ENCODE data around the gene C1QTNF9.
"Not testable (repeated sequence)": the region's sequence is repeated elsewhere in the genome, so short reads cannot be mapped to it uniquely, and the experiment has no call there.

C1QTNF9 gene, protein sequence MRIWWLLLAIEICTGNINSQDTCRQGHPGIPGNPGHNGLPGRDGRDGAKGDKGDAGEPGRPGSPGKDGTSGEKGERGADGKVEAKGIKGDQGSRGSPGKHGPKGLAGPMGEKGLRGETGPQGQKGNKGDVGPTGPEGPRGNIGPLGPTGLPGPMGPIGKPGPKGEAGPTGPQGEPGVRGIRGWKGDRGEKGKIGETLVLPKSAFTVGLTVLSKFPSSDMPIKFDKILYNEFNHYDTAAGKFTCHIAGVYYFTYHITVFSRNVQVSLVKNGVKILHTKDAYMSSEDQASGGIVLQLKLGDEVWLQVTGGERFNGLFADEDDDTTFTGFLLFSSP

DNA sequence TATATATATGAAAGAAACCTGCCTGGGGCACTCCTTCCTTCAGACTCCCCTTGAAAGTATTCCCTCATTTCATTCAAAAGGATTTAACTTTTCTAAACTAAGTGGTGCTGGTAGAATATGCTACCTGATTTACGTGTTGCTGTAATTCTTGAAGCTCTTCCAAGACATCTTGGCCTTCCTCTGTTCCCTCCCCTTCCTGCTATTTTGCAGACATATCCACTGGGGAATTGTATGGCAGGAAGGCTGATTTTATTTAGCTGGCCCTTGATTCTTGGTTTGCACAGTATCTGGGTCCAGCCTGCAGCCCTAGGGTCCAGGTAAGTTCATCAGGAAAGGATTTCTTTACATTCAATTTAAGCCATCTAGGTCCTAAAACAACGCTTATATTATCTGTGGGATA, at the start of gene C1QTNF9:
C1QTNF9 (plus strand) TSS at position 281 of the 400 bp plus-strand sequence. CDS start 6,424 bp downstream, outside the sequence.
- DNase-seq (ENCODE audit: low read depth in 2 of 2) = not testable (repeated sequence)

DNA sequence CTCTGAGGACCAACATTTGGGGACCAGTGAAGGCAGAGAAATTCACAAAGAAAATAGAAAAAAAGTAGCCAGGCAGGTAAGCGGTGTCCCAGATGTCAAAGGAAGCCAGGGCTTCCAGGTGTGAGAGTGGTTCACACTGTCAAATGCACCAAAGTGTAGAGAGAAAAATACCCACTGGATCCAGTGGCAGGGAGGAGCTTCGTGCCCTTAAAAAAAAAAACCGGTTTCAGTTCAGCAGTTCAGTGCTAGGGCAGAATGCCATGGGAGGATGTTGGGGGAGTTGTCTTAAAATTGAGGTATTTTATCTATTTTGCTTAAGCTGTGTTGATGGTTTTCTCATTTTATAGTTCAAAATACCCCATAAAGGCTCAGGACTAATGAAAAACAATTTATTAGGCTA, 47.8 kb upstream of the C1QTNF9 start:
- DNase-seq (ENCODE audit: low read depth in 2 of 2) = no peak

DNA sequence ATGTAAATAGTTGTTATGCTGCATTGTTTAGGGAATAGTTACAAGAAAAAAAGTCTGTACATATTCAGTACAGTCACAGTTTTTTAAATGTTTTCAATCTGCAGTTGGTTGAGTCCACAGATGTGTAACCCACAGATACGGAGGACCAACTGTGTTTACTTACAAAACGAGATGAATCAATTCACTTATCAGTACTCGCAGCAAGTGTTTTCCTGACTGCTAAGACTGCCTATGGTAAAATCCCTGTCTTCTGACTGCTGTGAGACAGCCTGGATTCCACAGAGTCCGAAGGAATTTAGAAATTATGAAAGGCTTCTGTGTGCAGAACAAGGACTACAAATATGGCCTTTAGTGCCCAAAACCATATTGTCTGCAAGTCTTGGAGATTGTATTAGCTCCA, 45.7 kb upstream of the C1QTNF9 start:
- DNase-seq (ENCODE audit: low read depth in 2 of 2) = no peak

DNA sequence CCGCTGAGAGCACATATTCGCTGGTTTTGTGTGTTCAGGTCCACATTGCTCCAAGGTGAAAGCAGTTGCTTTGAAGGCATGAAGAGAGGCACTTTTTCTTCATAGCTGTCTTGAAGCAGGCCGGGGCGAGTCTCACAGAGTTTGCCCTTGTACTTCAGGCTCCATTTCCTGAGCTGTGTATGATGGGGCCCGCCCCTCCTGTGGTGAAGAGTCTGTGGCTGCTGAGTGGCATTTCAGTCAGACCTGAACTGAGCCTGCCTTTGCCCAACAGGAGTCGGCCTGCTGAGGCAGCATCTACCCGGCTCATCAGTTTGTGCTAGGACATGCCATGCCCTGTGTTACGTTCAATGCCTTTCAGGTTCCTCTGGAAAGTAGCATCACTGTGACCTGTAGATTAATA, 44.4 kb upstream of the C1QTNF9 start:
- peak; percentile 54 to 64 for DNase-seq (ENCODE audit: low read depth in 2 of 2)

DNA sequence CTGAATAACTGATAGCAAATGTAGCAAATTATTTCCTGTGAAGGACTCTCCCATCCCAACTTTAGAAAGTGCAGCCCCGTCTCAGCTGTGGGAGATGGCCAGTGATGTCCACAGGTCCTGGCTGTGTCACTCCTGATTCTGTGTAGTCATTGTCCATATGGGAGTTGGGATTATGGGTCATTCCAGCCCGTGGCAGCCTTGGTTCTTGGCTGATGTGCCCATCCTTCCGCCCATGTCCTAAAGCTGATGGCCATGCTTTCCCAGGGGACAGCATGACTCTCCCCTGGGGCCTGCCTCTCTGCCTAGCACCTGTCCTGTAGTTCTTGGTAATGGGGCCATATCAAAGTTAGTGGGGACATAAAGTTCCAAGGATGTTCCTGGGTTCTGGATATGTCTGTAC, 43.9 kb upstream of the C1QTNF9 start:
- no peak for DNase-seq (ENCODE audit: low read depth in 2 of 2)

DNA sequence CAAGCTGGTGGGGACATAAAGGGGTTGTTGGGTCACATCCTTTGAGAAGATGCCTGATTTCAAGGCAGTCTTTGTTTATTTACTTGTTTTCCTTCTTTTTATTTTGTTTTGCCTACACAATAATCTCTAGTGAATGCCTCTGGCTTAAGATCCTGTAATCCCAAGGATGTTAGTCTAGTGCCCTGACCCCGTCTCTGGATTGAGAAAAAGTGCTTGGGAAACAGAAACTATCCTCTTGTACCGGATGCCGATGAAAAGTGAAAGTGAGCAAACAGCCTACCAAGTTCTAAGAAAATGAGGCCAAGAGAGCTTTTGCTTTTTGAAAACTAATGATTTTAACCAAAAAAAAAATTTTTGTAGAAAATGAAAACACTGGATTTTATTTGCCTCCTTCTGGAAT, 42.1 kb upstream of the C1QTNF9 start:
- no peak for DNase-seq (ENCODE audit: low read depth in 2 of 2)

DNA sequence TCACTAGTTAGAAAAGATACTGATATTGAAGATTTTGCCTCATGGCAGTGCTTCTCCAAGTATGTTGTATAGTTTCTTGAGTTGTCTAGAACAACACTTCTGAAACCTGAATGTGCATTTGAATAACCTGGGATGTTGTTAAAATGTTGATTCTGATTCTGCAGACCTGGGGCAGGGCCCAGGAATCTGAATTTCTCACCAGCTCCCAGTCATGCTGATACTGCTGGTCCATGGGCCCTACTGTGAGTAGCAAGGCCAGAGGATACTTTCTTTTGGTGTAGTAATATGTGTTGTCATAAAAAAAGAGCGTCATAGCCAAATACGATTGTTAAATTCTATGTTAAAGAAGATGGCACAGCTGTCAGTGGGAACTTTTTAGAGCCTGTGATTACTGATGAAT, 41.6 kb upstream of the C1QTNF9 start:
- no peak for DNase-seq (ENCODE audit: low read depth in 2 of 2)

DNA sequence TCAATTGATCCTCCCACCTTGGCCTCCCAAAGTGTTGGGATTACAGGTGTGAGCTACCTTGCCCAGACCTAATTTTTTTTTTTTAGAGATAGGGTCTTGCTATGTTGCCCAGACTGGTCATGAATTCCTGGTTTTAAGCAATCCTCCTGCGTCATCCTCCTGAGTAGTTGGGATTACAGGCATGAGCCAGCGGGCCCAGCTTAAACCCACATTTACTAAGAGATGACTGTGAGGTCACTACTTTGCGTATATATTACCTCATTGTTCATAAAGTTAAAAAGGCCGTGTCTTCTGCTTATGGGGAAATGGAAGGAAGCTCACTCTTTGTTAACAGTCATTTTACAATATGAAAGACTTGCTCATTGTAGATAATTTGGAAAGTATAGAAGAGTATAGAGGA, 39.6 kb upstream of the C1QTNF9 start:
- no peak for DNase-seq (ENCODE audit: low read depth in 2 of 2)

DNA sequence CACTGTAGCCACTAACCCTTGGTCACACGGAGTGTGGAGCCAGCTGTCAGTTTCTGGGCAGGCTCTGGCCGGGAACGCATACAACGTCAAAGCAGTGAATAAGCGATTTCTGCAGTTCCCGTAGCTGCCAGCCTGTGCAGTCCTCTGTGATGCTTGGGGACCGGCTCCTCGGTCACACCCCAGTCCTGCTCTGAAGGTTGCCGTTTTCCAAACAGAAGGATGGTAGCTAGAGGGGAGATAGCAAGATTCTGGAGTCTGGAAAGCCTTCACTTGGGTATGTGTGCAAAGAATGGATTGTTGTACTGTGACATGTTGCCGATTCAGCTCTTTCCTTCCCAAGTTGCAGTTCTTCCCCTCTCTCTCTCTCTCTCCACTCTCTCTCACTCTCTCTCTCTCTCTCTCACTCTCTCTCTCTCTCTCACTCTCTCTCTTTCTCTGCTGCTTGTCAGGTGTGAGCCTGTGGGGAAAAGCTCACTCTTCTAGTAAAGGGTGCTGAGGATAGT, 38.7 kb upstream of the C1QTNF9 start:
- no peak for DNase-seq (ENCODE audit: low read depth in 2 of 2)

DNA sequence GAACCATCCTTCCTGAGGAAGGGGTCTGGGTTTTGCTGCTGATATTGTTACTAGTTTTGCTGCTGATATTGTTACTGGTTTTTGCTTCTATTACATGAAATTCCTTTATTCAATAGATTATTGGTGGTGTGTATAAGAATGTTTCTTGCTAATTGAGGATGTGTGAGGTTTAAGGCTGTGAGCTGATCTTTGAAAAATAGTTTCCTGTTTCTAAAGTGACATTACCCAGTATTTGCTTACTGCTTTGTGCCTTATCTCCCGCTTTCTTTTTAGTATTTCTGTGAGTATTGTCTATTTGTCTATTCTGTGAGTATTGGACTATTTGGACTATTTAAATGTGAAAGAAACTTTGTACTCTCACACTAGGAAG, 38.2 kb upstream of the C1QTNF9 start:
- no peak for DNase-seq (ENCODE audit: low read depth in 2 of 2)

DNA sequence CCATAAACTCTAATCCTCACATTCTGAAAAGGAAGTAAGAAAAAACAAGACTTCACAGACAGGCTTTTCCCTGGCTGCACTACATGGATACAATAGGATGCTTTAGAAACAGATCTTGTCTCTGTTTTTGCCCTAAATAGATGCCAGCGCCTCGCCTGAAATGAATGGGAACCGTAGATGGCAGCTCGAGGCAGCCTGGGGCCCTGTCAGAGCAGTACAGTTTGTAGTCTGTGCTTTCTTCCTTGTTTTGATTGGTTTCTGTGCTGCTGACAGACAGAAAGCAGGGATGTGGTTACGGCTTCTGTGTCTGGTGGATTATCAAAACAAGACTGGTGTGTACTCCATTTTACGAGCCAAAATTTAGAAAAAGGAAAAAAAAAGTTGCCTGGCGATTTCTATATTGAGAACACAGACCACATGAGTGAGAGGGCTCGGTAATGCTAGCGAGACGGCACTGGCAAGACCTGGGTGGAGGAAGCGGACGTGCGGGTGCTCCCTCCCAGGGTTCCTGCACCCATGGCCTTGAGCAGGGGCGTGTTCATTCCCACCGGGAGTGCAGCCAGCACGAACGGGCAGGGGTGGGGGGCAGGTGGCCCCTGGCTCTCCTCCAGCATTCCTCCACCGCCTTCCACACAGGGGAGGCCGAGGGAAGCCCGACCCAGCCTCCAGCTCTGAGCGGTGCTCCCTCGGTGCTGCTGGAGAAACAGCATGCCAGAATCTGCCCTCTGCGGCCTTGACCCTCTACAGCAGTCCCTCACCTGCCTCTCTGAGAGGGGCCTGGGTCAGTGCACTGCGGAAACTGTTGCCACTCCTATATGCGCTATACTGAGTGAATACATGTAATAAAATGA, 37.6 kb upstream of the C1QTNF9 start:
- peak; percentile 23 to 24 for DNase-seq (ENCODE audit: low read depth in 2 of 2)

DNA sequence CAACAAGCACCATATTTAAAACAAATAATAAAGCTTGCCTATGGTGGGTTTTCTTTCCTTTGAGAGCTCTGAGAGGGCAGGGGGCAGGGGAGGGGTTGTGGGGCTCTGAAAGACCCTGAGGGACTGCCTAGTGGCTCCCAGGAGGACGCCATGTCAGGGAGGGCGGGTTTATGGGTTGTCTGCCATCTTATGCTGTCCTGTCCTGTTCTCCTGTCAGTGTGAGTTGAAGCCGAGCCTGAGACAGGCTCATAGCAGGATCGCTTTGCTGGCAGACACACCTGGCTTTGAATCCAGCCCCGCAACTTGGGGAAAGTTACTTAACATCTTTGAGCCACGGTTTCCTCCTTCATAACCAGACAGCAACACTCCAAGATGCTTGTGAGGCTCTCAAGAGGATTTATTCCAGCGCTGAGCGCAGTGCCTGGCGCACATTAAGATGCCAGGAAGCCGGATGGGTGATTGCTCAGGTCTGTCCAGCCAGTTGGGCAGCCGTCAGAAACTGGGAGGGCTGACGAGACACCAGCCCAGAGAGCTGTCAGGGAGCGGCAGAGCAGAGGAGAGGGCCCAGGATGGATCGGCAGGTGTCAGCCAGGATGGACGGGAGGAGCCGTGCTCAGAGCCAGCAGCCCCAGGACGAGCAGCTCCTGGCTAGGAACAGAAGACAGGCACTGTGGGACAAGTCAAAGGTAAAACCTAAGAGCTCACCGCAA, 36.8 kb upstream of the C1QTNF9 start:
- no peak for DNase-seq (ENCODE audit: low read depth in 2 of 2)

DNA sequence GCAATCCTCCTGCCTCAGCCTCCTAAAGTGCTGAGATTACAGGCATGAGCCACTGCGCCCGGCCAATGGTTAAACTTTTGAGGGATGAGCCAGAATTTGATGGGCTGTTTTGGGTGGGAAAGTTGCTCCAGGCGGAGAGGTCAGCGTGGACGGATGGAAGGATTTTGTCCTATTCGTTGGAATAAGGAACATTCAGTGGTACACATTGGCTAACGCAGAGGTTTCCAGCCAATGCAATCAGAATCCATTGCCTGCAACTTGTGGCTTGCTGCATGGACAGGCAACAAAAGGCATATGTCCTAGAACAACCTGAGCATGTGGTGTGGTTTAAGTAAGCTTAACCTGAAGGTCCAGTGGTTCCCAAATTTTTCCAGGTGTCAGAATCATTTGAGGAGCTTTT, 35.5 kb upstream of the C1QTNF9 start:
- no peak for DNase-seq (ENCODE audit: low read depth in 2 of 2)

DNA sequence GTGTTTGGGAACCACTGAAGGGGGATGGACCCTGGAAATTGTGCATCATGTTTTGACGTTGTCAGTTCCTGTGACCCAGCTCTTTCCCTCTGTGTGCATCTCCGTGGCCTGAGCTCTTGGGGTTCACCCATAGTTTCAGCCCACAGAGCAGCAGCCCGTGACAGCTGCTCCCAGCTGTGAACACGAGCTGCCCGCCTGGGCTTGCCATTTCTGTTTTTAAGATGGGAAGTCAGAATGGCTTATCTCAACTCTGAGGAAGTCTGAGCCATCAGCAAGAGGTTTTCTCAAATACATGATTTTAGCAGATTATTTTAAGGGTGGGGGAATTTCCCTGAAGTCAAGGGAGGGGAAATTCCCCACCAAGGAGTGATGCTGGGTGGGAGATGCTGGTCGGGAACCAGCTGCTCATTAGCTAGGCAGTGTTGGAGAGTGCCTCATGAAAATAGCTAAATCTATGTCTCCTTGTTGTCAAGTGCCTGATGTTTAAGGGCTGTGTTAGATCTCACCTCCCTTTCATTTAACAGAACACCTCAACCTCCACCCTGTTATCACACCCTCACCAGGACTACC, 34.8 kb upstream of the C1QTNF9 start:
- peak; percentile 51 to 72 for DNase-seq (ENCODE audit: low read depth in 2 of 2)

DNA sequence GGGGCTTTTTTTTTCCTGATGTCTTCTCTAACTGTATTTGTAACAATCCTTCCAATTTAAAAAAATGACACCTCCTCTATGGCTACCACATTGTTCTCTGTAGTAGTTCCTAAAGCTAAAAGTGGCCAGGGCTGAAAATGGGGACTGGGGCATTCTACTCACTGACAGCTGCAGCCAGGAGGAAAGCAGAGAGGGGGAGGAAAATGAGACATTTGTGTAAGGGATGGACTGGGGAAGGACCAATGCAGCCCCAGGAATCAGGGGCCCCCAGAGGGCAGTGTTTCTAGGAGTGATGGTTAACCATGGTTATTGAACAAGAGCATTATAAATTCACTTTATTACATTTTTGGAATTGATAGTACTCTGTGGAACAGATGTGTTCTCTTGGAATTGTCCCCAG, 34.3 kb upstream of the C1QTNF9 start:
- DNase-seq (ENCODE audit: low read depth in 2 of 2) = no peak

DNA sequence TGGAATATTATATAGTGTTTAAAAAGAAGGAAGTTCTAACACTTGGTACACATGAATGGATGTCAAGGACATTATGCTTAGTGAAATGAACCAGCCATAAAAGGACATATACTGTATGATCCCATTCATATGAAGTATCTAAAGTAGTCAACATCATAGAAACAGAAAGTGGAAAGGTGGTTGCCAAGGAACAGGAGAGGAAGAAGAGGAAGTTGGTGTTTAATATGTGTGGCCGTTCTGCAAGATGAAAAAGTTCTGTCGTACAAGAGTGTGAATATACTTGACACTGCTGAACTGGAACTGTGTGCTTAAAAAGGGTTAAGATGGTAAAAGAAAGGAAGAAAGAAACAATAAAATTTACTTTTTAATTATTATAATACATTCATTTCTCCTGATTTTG, 33.1 kb upstream of the C1QTNF9 start:
- no peak for DNase-seq (ENCODE audit: low read depth in 2 of 2)

DNA sequence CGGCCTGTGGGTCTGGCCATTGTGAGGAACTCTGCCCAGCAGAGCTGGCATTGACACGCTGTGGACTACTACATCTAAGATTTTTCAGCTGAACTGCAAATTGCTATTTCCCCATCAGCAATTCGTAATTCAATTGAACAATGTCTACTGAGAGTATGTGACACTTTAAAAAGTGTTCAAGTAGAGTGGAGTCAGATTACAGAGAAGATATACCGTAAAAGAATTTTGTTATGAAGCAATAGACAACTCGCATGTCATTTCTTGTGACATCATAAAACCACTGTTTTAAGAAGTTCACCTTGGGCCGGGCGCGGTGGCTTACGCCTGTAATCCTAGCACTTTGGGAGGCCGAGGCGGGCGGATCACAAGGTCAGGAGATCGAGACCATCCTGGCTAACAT, 32.5 kb upstream of the C1QTNF9 start:
- no peak for DNase-seq (ENCODE audit: low read depth in 2 of 2)

DNA sequence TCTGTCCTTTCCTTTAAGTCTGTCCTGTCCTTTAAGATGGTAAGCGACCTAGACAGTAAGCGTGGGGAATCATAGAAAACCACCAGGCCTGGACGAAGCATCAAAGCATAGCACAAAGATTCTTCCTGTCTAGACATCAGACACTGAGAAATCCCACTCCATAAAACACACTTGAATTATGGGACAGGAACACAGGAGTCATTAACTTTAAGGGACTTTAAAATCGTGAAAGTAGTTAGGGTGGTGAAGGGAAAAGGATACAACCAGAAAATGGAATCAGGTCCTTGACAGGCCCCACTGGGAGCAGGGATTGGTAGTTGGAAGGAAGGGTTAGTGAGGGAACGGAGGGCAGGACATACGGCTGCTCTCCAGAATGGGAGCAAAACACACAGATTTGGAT, 31.6 kb upstream of the C1QTNF9 start:
- DNase-seq (ENCODE audit: low read depth in 2 of 2) = no peak

DNA sequence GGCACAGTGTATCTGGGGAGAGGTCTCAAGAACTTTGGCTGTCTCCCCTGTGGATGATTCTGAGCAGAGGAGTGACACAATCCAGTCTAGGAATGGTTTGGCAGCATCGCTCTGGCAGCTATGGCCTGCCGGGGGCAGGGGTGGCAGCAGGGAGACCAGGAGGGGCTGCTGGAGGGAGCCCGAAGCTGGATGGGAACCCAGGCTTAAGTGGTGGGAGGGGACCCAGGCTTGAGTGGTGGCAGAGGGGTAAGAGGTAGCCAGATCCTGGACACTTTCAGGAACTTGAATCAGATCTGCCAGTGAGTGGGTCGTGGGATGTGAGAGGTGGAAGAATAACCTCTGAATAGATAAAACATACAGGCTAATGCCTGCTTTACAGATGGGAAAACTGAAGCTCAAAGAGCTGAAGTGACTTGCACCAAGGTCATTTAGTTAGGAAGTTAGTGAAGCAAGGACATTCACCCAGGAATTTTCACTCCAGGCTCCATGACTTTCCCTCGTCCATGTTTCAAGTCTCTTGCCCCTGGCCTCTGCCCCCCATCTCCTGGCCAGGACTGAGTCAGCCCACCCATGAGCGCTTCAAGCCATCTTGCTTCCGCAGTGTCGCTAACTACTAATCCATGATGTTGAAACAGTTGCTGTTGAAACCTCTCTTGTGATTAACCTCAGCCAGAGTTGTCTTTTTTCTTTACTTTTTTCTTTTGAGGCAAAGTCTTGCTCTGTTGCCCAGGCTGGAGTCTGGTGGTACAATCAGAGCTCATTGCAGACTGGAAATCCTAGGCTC, 29.9 kb upstream of the C1QTNF9 start:
- no peak for DNase-seq (ENCODE audit: low read depth in 2 of 2)

DNA sequence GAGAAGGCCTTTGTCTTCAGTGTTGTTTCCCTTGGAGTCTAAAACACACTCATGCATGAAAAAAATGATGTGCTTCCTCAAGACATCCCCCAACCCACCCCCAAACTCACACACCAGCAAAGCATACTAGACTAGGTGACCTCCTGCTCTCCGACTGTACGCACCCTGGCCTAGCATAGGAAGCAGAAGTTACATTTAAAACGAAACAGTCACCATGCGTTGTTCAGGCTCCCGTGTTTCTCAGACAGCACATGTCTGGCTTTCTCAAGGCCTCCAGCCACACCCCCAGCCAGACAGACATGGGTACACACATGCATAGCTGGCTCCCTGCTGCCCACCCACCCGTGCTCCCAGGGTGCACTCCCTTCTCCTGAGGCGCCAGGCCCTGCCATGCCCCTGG, 28.7 kb upstream of the C1QTNF9 start:
- DNase-seq (ENCODE audit: low read depth in 2 of 2) = no peak
